Caco-2 (cell line): ENCODE measurements around the gene TCF12. TPM values are rescaled to one million over a fixed set of nuclear protein-coding genes. Genes with fewer than 3 reads are reported as not detected.

Experiments
- BruUV-seq: library from RNA; stranded (reverse); fragments of 400-500 nt; replicated peaks from 2 replicates; lab custom pipeline; 2021; lab: Mats Ljungman, UMichigan
- CTCF ChIA-PET: fragments of 300-600 bp; sonication (Branson Sonifier 250); formaldehyde crosslinking; loops from one replicate; lab custom pipeline; 2022; ENCODE audit warnings: antibody characterized with exemption; lab: Charles Lee
- POLR2A ChIA-PET: fragments of 300-600 bp; sonication (Branson Sonifier 250); formaldehyde crosslinking; loops from one replicate; lab custom pipeline; 2022; ENCODE audit warnings: antibody characterized with exemption; lab: Charles Lee
- DNase-seq, 2 experiments: peaks; one replicate each; pipeline versions ENCODE4 v3.0.0 to v3.0.0-alpha.2; 2020 to 2022
- H3K27me3 ChIP-seq: replicated peaks from 2 replicates; pipeline ENCODE4 v1.6.0; 2011; ENCODE audit warnings: low read length; ENCODE audit not compliant: control insufficient read depth, insufficient read depth
- H3K36me3 ChIP-seq: 2 replicates; pipeline ENCODE4 v1.5.1; 2011; ENCODE audit warnings: low read length; ENCODE audit not compliant: control insufficient read depth, insufficient read depth
- H3K4me1 ChIP-seq: fragments of 250-450 bp; sonication (Bioruptor Pico); 2 replicates; pipeline ENCODE4 v1.5.1; 2020; ENCODE audit warnings: mild to moderate bottlenecking
- H3K4me3 ChIP-seq: 2 replicates; pipeline ENCODE4 v1.5.1; 2011; ENCODE audit warnings: low read depth, mild to moderate bottlenecking, control low read depth, low read length
- H3K9me3 ChIP-seq: fragments of 250-450 bp; sonication (Bioruptor Pico); 2 replicates; pipeline ENCODE4 v1.5.1; 2020; ENCODE audit warnings: mild to moderate bottlenecking, moderate library complexity
- H3K27ac Mint-ChIP-seq: one replicate; pipeline ENCODE4 v1.8.0; 2022; ENCODE audit warnings: mixed read lengths; ENCODE audit not compliant: unreplicated experiment
- H3K27me3 Mint-ChIP-seq: one replicate; pipeline ENCODE4 v1.8.0; 2022; ENCODE audit warnings: mixed read lengths; ENCODE audit not compliant: insufficient read depth, unreplicated experiment
- H3K36me3 Mint-ChIP-seq: one replicate; pipeline ENCODE4 v1.8.0; 2022; ENCODE audit warnings: mild to moderate bottlenecking, mixed read lengths; ENCODE audit not compliant: insufficient read depth, unreplicated experiment
- H3K4me1 Mint-ChIP-seq: one replicate; pipeline ENCODE4 v1.8.0; 2022; ENCODE audit warnings: low read depth, mixed read lengths; ENCODE audit not compliant: unreplicated experiment
- H3K4me3 Mint-ChIP-seq: one replicate; pipeline ENCODE4 v1.8.0; 2022; ENCODE audit warnings: mild to moderate bottlenecking, moderate library complexity, mixed read lengths; ENCODE audit not compliant: unreplicated experiment
- H3K9me3 Mint-ChIP-seq: one replicate; pipeline ENCODE4 v1.8.0; 2022; ENCODE audit warnings: mixed read lengths; ENCODE audit not compliant: unreplicated experiment
- CTCF ChIP-seq, 2 experiments: fragments of 200-600 bp in 1 of 2; IDR thresholded peaks; 1 replicate in 1 of 2; 2 replicates in 1 of 2; pipeline versions ENCODE4 v1.5.1 to v1.8.0; 2011 to 2022; ENCODE audit warnings: antibody characterized with exemption in 1 of 2, control low read depth in 1 of 2, inconsistent platforms in 1 of 2, low read depth in 1 of 2, low read length in 1 of 2, mild to moderate bottlenecking in 1 of 2, moderate library complexity in 1 of 2; ENCODE audit not compliant: insufficient read depth in 1 of 2, severe bottlenecking in 1 of 2, unreplicated experiment in 1 of 2
- intact Hi-C: fragments of 100-400 bp; cut with micrococcal nuclease; formaldehyde crosslinking; loops from one replicate; pipeline ENCODE4 v1.10.0; 2022; ENCODE audit not compliant: unreplicated experiment
- total RNA-seq: library from RNA; stranded (reverse); gene quantifications from 2 replicates; pipeline ENCODE4 v1.2.3, GENCODE V29; 2022

The TCF12 gene
- total RNA-seq, 1 experiment from 2014 or later, result 64.4 TPM

DNA sequence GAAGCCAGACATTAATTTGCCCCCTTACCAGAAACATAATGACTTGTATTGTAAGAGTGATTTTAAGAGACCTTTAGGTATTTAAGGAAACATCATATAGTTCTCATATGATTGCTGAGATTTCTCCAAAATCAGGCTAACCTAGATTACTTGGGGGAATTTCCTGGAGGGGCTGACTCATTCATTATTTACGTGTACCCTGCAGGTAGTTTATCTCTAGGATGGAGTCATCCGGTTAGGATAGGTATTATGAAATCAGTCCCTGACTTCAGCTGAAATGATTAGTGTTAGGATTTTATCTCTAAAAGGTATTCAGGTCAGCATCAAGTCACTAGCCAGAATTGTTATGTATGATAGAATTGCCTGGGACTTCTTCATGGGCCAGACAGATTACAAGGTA is 97.5 kb downstream of the TCF12 start:
- intact Hi-C loops, result loop anchor here (2.0 kb wide), 1 partner anchor 123 kb away; no protein-coding TSS in a partner anchor
- peaks cover 6% of the 10 kb centered on the region for H3K4me1 Mint-ChIP-seq

GRCh38 chr15:57017024-57017423 is 98.6 kb downstream of the TCF12 start:
- no peaks in the 10 kb centered on the region for H3K36me3 ChIP-seq
- no peaks in the 10 kb centered on the region for H3K27me3 Mint-ChIP-seq
- H3K4me1 Mint-ChIP-seq, result peaks cover 6% of the 10 kb centered on the region
- BruUV-seq, result no TSS peak
- intact Hi-C loops, result loop anchor here (2.0 kb wide), 1 partner anchor 122 kb away; no protein-coding TSS in a partner anchor
- no peaks in the 10 kb centered on the region for H3K9me3 Mint-ChIP-seq
- peak in 1 of 2 experiments; percentile 4 for DNase-seq
- H3K27me3 ChIP-seq, result no peaks in the 10 kb centered on the region
- ChIA-PET CTCF (no interaction called here), POLR2A (no interaction called here)
- peaks cover 26% of the 10 kb centered on the region for H3K4me1 ChIP-seq
- no peak overlapping the region for H3K4me3 Mint-ChIP-seq
- no peak for TF ChIP-seq CTCF (IDR thresholded peaks at IDR 0.05; ENCODE audit: insufficient read depth in 1 of 2, low read depth in 1 of 2, low read length in 1 of 2, severe bottlenecking in 1 of 2, unreplicated experiment in 1 of 2)
- no peak overlapping the region for H3K27ac Mint-ChIP-seq
- H3K36me3 Mint-ChIP-seq, result no peaks in the 10 kb centered on the region
- no peak overlapping the region for H3K4me3 ChIP-seq
- H3K9me3 ChIP-seq, result no peaks in the 10 kb centered on the region

More for the DNA sequence above, 97.5 kb downstream of the TCF12 start:
- TF ChIP-seq CTCF (IDR thresholded peaks at IDR 0.05; ENCODE audit: insufficient read depth in 1 of 2, low read depth in 1 of 2, low read length in 1 of 2, severe bottlenecking in 1 of 2, unreplicated experiment in 1 of 2), result no peak
- Mint-ChIP-seq H3K4me3 (no peak overlapping the region), H3K36me3 (no peaks in the 10 kb centered on the region), H3K27me3 (no peaks in the 10 kb centered on the region), H3K27ac (peak overlapping the region; percentile 22), H3K9me3 (no peaks in the 10 kb centered on the region)
- CTCF ChIA-PET, result no interaction called here
- BruUV-seq, result no TSS peak
- H3K27me3 ChIP-seq, result no peaks in the 10 kb centered on the region
- H3K4me1 ChIP-seq, result peaks cover 26% of the 10 kb centered on the region
- H3K4me3 ChIP-seq, result no peak overlapping the region
- POLR2A ChIA-PET, result no interaction called here
- no peaks in the 10 kb centered on the region for H3K36me3 ChIP-seq
- no peaks in the 10 kb centered on the region for H3K9me3 ChIP-seq
- DNase-seq, result peak in 1 of 2 experiments; percentile 15

GRCh38 chr15:57018151-57018550 is 99.7 kb downstream of the TCF12 start:
- no peak overlapping the region for H3K4me3 Mint-ChIP-seq

More at GRCh38 chr15:57018151-57018550, 99.7 kb downstream of the TCF12 start:
- no peak for TF ChIP-seq CTCF (IDR thresholded peaks at IDR 0.05; ENCODE audit: insufficient read depth in 1 of 2, low read depth in 1 of 2, low read length in 1 of 2, severe bottlenecking in 1 of 2, unreplicated experiment in 1 of 2)
- DNase-seq, result no peak
- ChIA-PET POLR2A (no interaction called here), CTCF (interaction anchor here (1.0 kb wide), 1 partner anchor 120 kb away, joined by 3 read pairs; no protein-coding TSS in a partner anchor)
- H3K36me3 Mint-ChIP-seq, result no peaks in the 10 kb centered on the region
- H3K27me3 Mint-ChIP-seq, result no peaks in the 10 kb centered on the region
- Histone ChIP-seq H3K27me3 (no peaks in the 10 kb centered on the region), H3K4me3 (no peak overlapping the region), H3K9me3 (no peaks in the 10 kb centered on the region), H3K36me3 (no peaks in the 10 kb centered on the region), H3K4me1 (peaks cover 26% of the 10 kb centered on the region)
- H3K9me3 Mint-ChIP-seq, result no peaks in the 10 kb centered on the region
- no peak overlapping the region for H3K27ac Mint-ChIP-seq
- peaks cover 6% of the 10 kb centered on the region for H3K4me1 Mint-ChIP-seq
- no TSS peak for BruUV-seq
- intact Hi-C loops, result no loop called here
